Right lobe of liver (tissue), 4 donors: Measurements from ENCODE around the gene ZNF331.

Source experiments
- CTCF ChIP-seq, 4 donors: fragments of 200-600 bp in 3 of 4; fragments of 450-650 bp in 1 of 4; IDR thresholded peaks; one replicate each; pipeline versions ENCODE4 v1.5.1 to v1.8.0; 2016 to 2022; ENCODE audit warnings: antibody characterized with exemption in 4 of 4, mild to moderate bottlenecking in 2 of 4
- POLR2A ChIP-seq: fragments of 450-650 bp; IDR thresholded peaks from one replicate; pipeline ENCODE4 v1.6.1; 2017; ENCODE audit warnings: antibody characterized with exemption, mild to moderate bottlenecking
- donor health status: DM: no; HTN: no; CAD: no.
- donor health status: DM: no; HTN: no; CAD: no.
- donor health status: DM: no; HTN: yes; CAD: no.

DNA sequence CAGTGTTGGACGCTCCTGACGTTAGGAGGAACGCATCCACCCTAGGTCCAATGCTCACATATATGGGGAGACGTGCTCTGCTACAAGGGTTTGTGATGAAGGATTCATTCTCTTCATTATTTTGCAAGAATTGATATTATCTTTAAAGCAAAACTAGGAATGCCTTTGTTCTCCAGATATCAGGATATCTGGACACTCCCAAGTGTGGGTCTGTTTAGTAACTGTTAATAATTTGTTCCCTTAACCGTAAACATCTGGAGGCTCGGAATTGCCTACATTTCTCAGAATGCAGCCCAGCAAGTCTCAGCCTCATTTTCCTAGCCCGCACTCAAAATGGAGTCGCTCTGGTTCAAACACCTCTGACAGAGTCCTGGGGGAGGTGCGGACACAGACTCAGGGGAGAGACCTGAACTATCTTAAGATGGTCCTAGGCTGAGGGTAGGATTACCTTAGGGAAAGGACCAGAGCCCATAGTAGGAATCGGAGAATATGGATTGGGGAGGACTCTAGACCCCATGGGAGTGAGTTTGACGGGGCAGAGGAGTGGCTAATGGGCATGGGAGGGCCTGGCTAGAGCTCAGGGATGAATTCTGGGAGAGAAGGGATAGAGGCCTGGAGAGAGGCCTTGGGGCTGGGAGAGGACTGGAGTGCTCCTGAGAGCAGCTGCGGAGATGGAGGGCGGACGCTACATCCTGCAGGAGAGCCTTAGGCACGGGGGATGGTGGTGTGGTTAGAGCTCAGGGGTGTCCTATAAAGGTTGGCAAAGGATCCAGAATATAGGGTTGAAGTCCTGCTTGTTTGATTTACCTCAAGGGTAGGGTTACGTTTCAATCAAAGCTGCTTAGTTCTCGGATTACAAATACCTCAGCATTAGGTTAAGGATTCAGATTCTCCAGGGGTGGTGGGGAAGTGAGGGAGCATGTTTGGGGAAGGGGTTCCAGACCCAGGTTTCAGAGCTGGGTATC, 43.2 kb downstream of the ZNF331 start:
- TF ChIP-seq CTCF (IDR thresholded peaks at IDR 0.05): no peak
- no peak for TF ChIP-seq POLR2A
